NCI-H1105 treated with DMSO at 0.1 percent for 48 hours (cell line): Measurements from ENCODE around the gene IER5.

ENCODE experiments used
- DNase-seq: peaks from one replicate; lab custom pipeline; 2025; lab: John Stamatoyannopoulos, UW

IER5 gene

GRCh38 chr1:181099152-181100014 lies 10.9 kb downstream of the IER5 start:
- peak; percentile 17 for DNase-seq

DNA sequence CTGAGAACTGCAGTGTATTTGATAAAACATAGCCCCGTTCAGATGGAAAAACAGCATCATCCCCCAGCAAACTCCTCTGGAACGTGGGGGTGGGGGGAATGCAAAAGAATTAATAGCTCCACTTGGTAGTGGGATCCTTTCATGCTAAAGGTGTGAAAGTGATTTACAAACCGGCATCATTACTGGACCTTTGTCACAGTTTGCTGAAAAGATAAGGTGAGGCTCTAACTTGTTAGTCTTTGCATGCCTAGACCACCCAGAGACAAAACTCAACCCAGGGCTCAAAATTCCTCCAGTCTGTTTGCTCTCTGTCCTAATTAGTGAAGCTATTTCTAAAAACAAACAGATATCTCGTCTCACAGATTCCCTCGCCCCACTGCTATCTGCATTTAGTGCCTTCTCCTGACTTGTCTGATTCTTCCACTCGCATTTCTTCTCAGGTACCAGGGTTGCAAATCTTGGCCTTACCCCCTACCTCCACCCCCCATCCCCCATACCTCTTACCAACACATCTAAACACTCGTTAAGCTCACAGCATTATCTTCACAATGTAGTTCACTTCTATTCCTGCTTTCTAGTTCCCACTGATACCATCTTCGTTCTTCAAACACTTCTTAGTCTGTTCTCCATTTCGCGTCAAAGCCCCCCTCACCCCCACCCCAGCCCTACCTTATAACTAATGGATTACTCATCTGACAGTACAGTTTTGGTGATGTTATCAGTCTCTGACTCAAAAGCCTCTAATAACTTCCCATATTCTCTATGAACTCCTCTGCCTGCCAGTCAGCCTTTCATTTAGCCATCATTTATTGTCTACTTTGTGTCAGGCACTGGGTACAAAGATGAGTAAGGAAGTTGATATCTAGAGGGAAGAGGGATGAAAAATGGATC lies 11.8 kb downstream of the IER5 start:
- DNase-seq = no peak

DNA sequence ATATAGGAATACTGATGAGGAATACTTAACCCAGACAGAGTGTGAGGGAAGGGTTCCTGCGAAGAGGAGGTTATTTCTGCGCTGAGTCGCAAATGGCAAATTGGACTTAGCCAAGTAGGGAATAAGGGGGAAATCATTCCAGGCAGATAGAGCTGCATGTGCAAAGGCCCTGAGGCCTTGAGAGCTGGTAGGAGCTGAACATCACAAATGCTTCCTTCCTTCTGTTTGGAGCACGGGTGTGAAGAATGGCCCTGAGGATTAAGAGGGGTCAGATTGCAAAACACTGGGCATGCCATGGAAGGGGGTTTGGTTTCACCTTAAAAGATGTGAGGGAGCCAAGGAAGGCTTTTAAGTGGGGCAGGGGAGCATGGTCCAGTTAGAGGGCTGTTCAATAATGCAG lies 12.4 kb downstream of the IER5 start:
- DNase-seq = no peak

- DNase-seq = peak; percentile 83
These were observed 13.2 kb downstream of the IER5 start for GRCh38 chr1:181101581-181102226.

- no peak for DNase-seq
These were observed 14.3 kb downstream of the IER5 start for GRCh38 chr1:181102841-181103240.

GRCh38 chr1:181103399-181103798 lies 14.9 kb downstream of the IER5 start:
- DNase-seq = no peak

DNA sequence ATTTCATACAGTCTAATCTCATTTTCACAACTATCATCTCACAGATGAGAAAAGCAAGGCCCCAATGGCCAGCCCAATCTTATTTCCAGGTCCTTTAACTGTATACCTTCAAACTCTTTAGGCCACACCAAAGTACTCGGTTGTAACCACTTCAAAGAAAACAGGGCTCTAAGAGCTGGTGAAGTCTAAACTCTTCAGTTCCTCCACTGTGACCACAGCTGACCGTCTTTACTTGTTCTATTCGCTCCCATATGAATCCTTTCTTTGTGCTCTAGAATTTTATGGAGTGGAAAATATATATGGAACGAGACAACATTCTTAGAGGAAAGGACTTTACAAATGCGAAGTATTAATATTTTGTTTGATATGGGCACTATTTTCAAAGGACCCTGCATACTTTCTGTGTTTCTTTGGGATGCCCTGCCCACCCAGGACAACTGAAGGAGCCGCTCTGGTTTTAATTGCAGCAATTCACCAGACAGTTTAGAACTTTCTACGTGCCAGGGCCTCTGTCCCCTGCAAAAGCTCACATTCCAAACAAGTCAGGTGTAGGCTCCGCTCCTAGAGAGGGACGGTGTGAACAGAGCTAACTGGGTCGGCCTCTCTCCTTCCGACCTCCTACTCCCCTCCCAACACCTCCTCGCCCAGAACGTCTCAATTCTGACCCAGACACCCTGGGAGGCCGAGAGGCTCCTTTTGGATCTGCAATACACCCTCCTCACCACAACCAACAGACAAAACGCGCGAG lies 15.7 kb downstream of the IER5 start:
- no peak for DNase-seq

DNA sequence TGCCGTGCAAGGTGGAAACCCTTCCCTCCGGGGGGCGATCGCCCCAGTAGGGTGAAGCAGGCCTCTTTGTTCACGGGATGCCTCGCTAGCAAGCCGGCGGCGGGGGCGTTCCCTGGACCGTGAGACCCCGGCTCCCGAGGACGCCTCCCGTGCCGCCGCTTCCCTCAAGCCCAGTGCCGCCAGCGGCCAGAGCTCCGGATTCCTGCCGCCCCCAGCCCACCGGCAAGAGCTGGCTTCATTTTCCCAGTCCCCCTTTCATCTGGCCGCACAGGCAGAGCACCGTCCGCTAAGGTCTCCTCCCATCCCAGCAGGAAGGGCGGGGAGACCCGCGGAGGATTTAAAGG lies 16.3 kb downstream of the IER5 start:
- no peak for DNase-seq

- peak; percentile 92 for DNase-seq
These were observed 16.9 kb downstream of the IER5 start for GRCh38 chr1:181105134-181106021.

DNA sequence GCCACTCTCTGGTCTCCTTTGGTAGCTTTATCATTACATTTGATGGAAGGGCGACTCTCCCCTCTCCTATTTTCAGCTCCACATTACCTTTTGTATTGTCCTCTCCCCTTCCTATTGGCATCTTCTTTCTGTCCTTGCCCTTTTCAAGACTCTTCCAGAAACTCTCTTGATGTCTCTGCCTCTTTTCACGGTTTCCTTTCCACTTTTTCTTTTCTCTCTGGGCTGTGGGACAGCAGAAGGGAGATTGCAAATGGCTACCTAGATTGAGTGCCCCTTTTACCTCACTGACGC lies 17.5 kb downstream of the IER5 start:
- no peak for DNase-seq

- DNase-seq = no peak
These were observed 18.0 kb downstream of the IER5 start for GRCh38 chr1:181106479-181106878.

- DNase-seq = no peak
These were observed 19.2 kb downstream of the IER5 start for GRCh38 chr1:181107711-181108110.

GRCh38 chr1:181108304-181108867 lies 19.9 kb downstream of the IER5 start:
- no peak for DNase-seq

DNA sequence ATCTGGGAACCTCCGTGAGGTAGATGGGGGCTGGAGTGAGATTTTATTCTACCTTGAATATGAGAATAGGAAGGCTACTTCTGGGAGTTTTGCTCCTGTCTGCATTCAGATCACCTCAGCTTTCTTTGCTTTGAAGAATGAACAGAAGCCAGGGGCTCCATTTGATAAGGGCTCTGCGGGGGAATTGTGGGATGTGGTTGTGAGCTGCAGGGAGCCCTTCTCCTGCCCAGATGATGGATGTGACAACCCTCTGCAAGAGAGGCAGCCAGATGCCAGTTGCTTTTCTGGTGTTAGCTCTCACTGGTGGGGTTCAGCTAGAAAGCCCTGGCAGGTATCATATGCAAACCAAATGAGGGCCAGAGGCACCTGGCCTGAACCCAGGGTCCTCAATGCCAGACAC lies 21.5 kb downstream of the IER5 start:
- DNase-seq = no peak

DNA sequence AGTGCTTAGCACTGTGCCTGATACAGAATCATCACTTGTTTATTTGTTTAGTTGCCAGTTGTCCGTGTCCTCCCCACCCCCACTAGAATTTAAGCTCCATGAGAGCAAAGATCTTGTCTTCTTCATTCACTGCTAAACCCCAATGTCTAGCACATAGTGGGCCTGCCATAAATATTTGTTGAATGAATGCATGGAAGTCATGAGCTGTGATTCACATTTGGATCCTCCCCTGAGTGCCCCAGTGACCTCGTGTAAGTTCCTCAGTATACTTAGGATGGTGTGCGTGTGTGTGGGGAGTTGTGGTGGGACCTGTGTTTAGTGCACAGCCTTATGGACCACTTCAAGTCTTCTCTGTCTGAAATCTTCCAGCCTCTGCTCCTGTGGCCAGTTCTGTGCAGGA lies 23.1 kb downstream of the IER5 start:
- DNase-seq = no peak

DNA sequence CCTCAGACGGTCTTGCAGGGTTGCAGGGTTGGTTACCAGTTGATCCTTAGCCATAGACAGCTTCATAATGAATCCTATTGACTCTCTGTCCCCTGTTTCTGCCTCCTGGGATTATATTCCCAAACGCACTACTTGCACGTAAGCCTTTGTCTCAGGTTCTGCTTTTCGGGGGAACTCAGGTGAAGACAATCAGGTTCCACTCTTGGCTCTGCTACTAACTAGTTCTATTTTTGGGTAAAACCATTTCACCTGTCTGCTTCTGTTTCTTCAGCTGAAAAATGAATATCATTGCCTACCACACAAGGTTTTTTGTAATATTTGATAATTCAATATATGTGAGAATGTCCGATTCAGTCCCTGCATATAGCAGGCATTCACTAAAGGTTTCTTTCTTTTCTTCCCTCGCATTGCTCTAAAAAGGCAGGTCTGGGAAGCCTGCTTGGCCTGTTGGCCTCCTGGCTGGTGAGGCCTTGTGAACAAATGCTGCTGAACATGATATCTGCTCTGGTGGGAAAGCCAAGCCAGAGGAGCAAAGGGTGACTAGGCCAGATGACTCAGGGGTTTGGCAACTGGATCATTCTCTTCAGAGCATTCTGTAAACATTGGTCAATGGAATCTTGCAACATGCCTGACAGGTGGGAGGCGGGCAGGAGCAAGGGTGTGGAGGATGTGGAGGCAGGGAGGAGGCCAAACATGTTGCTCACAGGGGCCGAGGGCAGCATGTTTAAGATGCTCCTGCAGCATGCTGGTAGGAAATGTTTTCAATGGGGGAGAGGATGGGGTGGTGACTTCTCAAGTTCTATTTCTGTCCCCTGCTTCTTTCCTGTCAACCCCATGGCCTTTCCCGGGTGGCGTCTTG lies 23.8 kb downstream of the IER5 start:
- DNase-seq = no peak

GRCh38 chr1:181113059-181113641 lies 24.6 kb downstream of the IER5 start:
- no peak for DNase-seq

DNA sequence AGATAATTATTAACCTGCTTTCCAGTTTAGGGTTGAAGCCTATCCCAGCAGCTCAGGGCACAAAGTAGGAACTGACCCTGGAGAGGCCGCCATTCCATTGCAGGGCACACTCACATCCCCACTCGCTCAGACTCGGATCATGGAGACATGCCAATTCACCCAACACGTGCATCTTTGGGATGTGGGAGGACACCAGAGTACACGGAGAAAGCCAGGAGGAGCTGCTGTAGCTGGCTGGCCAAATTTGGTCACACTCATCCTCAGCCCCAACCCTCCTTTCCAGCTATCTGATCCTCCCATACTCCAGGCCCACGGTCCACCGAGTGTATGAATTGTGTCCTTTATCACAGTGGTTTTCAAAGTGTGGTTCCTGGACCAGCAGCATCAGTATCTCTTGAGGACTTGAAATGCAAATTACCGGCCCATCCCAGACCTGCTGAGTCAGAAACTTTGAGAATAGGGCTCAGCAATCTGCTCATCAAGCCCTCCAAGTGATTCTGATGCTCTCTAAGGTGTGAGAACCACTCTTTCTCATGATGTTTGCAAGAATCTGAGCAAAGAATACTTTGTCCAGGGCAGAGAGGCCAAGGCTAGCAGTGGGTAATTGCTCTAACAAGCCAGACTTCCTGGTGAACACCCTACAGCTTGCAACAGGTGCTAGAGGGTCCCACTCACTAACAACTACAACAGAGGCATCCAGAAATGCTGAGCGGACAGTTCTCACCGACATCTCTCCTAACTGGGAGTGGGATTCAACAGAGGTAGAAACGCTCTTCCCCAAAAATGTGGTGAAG lies 26.3 kb downstream of the IER5 start:
- DNase-seq = no peak

DNA sequence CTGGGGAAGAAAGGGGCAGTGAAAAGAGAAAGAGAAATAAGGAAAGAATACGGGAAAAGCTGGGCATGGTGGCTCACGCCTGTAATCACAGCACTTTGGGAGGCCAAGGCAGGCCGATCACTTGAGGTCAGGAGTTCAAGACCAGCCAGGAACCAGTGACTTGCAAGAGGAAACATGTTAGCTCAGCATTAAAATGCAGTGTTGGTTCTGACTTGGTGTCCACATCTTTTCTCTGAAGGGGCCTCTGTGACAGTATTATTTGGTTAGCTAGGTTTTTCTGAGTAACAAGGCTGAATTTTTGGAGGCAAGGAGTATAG lies 26.8 kb downstream of the IER5 start:
- DNase-seq = no peak
